Right atrium auricular region (tissue), 2 donors: ENCODE results near the gene DPYD. TPM values are rescaled to one million over a fixed set of nuclear protein-coding genes. Genes with fewer than 3 reads are reported as not detected.

Experiments used
- DNase-seq: peaks from one replicate; pipeline ENCODE4 v3.0.0-alpha.2; 2019; ENCODE audit warnings: low spot score
- H3K27ac ChIP-seq, 2 donors: fragments of 200-600 bp; sonication (generic); 1 replicate in 1 of 2; 2 replicates in 1 of 2; pipeline ENCODE4 v1.5.1; 2016 to 2019
- H3K27me3 ChIP-seq, 2 donors: fragments of 200-600 bp; sonication (generic); one replicate each; pipeline versions ENCODE4 v1.5.1 to v1.6.0; 2017 to 2019
- H3K36me3 ChIP-seq: fragments of 200-600 bp; sonication (generic); one replicate; pipeline ENCODE4 v1.5.1; 2016
- H3K4me1 ChIP-seq, 2 donors: fragments of 200-600 bp; sonication (generic); one replicate each; pipeline versions ENCODE4 v1.5.1 to v1.6.0; 2017 to 2019
- H3K4me3 ChIP-seq, 2 donors: fragments of 200-600 bp; sonication (generic); 1 replicate in 1 of 2; 2 replicates in 1 of 2; pipeline ENCODE4 v1.5.1; 2017 to 2019; ENCODE audit warnings: mild to moderate bottlenecking in 1 of 2, moderate library complexity in 1 of 2
- H3K9me3 ChIP-seq, 2 donors: fragments of 200-600 bp; sonication (generic); one replicate each; pipeline ENCODE4 v1.5.1; 2019
- total RNA-seq, 2 donors: library from RNA; depleted of rRNA; stranded (reverse); fragments of >200 nt; gene quantifications; one replicate each; pipeline ENCODE4 v1.1.0, GENCODE V29; 2016
- TF ChIP-seq, protein P1 (sequence below), 2 donors: fragments of 200-600 bp; sonication (generic); IDR thresholded peaks; one replicate each; pipeline ENCODE4 v1.5.1; 2019; ENCODE audit warnings: antibody characterized with exemption in 2 of 2

Gene DPYD
- total RNA-seq, 2 donors from 2014 or later = 11.3 to 14.5 TPM

DNA sequence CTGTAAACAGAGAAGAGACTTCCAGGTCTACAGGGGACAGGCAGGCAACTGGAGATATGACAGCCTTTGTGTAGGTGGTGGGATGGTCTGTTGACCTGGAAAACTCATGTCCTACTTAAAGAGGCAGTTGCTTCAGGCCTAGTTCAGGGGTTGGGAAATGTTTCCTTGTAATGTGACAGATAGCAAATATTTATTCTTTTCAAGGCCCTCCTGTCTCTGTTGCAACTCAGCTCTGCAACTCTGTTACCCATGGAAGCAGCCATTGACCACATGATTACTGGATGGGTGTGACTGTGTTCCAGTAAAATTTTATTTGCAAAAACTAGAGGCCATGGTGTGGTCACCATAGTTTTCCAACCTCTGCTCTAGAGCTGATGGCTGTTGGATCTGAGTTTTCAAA is 857.3 kb downstream of the DPYD start:
- DNase-seq = no peak
- H3K4me3 ChIP-seq = no peak overlapping the region
- no peaks in the 10 kb centered on the region for H3K36me3 ChIP-seq
- TF ChIP-seq, protein P1, sequence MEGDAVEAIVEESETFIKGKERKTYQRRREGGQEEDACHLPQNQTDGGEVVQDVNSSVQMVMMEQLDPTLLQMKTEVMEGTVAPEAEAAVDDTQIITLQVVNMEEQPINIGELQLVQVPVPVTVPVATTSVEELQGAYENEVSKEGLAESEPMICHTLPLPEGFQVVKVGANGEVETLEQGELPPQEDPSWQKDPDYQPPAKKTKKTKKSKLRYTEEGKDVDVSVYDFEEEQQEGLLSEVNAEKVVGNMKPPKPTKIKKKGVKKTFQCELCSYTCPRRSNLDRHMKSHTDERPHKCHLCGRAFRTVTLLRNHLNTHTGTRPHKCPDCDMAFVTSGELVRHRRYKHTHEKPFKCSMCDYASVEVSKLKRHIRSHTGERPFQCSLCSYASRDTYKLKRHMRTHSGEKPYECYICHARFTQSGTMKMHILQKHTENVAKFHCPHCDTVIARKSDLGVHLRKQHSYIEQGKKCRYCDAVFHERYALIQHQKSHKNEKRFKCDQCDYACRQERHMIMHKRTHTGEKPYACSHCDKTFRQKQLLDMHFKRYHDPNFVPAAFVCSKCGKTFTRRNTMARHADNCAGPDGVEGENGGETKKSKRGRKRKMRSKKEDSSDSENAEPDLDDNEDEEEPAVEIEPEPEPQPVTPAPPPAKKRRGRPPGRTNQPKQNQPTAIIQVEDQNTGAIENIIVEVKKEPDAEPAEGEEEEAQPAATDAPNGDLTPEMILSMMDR (IDR thresholded peaks at IDR 0.05) = no peak
- H3K27ac ChIP-seq = no peak overlapping the region
- no peaks in the 10 kb centered on the region for H3K4me1 ChIP-seq
- H3K9me3 ChIP-seq = peaks cover 0 to 18% of the 10 kb centered on the region in 2 donors
- H3K27me3 ChIP-seq = no peaks in the 10 kb centered on the region

GRCh38 chr1:97061604-97062003 is 859.2 kb downstream of the DPYD start:
- Histone ChIP-seq H3K27ac (no peak overlapping the region), H3K36me3 (no peaks in the 10 kb centered on the region), H3K4me1 (no peaks in the 10 kb centered on the region), H3K4me3 (no peak overlapping the region), H3K9me3 (peaks cover 4 to 21% of the 10 kb centered on the region in 2 donors), H3K27me3 (no peaks in the 10 kb centered on the region)
- no peak for DNase-seq
- TF ChIP-seq, protein P1 (IDR thresholded peaks at IDR 0.05) = no peak

DNA sequence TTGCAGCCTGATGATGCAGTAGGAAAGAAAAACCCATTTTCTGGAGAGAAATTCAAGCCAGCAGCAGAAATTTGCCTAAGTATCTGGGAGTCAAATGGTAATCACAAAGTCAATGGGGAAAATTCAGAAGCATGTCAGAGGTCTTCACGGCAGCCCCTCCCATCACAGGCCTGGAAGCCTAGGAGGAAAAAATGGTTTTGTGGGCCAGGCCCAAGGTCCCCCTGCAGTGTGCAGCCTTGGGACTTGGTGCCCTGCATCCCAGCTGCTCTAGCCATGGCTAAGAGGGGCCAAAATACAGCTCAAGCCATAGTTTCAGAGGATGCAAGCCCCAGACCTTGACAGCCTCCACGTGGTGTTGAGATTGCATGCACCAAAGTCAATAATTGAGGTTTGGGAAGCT is 864.4 kb downstream of the DPYD start:
- Histone ChIP-seq H3K27me3 (no peaks in the 10 kb centered on the region), H3K9me3 (peaks cover 4 to 7% of the 10 kb centered on the region in 2 donors), H3K4me1 (no peaks in the 10 kb centered on the region), H3K36me3 (no peaks in the 10 kb centered on the region), H3K4me3 (no peak overlapping the region), H3K27ac (no peak overlapping the region)
- TF ChIP-seq, protein P1 (IDR thresholded peaks at IDR 0.05) = no peak
- DNase-seq = no peak

DNA sequence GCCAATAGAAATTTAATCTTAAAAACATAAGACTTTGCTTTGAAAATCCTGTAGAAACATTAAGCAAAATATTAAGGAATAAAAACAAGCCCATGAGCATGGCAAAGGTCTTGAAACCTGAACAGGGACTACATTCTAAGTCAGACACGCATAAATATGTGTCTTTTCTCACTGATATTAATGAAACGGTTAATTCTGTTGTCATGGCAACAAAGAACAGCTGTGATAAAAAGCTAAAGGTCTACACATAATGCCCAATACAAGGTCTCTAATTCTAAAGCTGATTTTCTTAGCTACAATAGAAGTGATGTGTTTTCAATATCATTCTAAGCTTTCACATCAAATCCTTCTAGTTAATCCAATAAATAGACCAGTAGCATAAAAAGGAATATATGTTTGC is 867.6 kb downstream of the DPYD start:
- DNase-seq = no peak
- Histone ChIP-seq H3K4me3 (no peak overlapping the region), H3K9me3 (peaks cover 4% of the 10 kb centered on the region in 2 donors), H3K27me3 (no peaks in the 10 kb centered on the region), H3K36me3 (no peaks in the 10 kb centered on the region), H3K27ac (no peak overlapping the region), H3K4me1 (no peaks in the 10 kb centered on the region)
- TF ChIP-seq, protein P1 (IDR thresholded peaks at IDR 0.05) = no peak

DNA sequence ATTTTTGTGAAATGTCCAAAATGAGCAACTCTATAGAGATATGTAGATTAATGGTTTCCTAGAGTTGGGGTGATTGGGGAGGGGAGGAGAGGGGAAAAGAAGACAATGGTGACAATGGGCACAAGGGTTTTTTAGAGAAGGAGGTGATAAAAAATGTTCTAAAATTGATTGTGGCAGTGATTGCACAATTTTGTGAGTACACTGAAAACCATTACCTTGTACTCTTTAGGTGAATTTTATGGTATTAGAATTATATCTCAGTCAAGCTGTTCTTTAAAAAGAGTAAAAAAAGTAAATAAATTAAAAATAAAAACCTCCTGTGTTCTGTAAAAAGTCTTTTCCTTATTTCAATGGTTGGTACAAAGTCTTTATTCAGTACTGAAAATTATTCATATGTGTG is 869.0 kb downstream of the DPYD start:
- Histone ChIP-seq H3K4me1 (no peaks in the 10 kb centered on the region), H3K36me3 (no peaks in the 10 kb centered on the region), H3K27me3 (no peaks in the 10 kb centered on the region), H3K9me3 (peaks cover 0 to 3% of the 10 kb centered on the region in 2 donors), H3K27ac (no peak overlapping the region), H3K4me3 (no peak overlapping the region)
- DNase-seq = no peak
- TF ChIP-seq, protein P1 (IDR thresholded peaks at IDR 0.05) = no peak

DNA sequence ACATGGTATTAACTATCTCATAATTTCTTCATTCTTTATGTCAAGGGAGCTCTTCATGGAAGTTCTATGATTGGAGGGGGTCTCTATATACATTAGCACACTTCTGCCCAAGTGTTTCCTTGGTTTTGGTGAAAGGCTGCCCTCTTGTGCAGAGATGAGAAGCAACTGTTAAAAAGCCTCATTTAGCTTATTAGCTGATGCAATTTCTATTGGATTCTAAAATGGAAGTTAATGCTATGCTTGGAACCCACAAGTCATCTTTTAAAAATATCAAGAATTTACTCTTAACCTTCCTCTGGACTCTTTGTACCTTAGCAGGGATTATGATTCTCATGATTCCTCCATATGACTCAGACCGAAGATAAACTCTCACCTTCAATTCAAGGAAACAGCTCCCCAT is 870.3 kb downstream of the DPYD start:
- Histone ChIP-seq H3K36me3 (no peaks in the 10 kb centered on the region), H3K4me3 (no peak overlapping the region), H3K27me3 (no peaks in the 10 kb centered on the region), H3K9me3 (no peaks in the 10 kb centered on the region), H3K27ac (no peak overlapping the region), H3K4me1 (no peaks in the 10 kb centered on the region)
- TF ChIP-seq, protein P1 (IDR thresholded peaks at IDR 0.05) = peak in 1 of 2 donors; percentile 42
- DNase-seq = no peak
